ENCODE data around the gene PPP1R7.

DNA sequence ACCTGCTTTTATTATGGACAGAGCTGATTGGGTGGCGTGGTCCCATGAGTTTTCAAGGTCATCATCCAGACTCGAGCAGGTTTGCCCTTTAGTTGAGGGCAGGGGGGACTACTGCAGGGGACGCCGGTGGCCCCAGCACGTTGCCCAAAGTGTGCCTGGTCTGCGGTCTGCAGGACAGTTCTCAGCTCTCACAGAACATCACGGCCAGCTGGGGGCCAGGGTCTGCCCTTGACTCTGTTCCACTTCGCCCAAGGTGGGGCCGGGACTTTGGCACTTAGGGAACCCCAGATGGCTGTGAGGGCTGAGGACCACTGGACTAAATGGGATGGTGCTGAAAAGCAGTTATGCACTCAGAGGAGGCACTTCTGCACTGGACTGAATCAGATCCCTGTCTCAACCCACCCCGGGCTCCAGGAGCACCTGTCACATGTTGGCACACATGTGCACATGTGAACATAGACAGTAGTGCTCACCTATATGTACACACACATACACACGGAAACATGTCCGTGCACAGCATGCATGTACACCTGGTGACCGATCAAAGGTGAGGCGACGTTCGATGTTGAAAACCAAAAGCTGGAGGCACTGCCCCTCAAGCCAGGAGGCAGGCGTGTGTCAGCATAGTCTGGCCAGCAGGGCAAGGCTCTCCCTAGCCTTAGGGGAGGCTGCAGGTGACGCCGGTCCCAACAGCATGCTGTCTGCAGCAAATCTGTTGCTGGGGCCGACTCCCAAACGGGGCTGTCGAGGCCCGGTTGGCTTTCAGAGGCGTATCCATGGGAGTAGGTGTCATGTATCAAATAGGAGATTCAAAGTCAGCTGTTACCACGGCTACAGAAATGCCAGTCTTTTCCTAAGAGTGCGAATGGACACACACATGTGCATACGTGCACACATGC is 48.4 kb downstream of the PPP1R7 start:
- TF ChIP-seq ETV6 (CRISPR knock-in tag; IDR thresholded peaks at IDR 0.05) (no peak), FOXK1 (CRISPR knock-in tag; IDR thresholded peaks at IDR 0.05) (no peak), MXD4 (CRISPR knock-in tag; IDR thresholded peaks at IDR 0.05; ENCODE audit: borderline replicate concordance) (no peak), ZNF263 (CRISPR knock-in tag; IDR thresholded peaks at IDR 0.05; ENCODE audit: low read depth) (no peak), CTCF (IDR thresholded peaks at IDR 0.05) (no peak)

Data from WTC11 (cell line).